Measurements from ENCODE around the gene ING5. TPM values are rescaled to one million over a fixed set of nuclear protein-coding genes. Genes with fewer than 3 reads are reported as not detected.
"Not testable (repeated sequence)": the region's sequence is repeated elsewhere in the genome, so short reads cannot be mapped to it uniquely, and the experiment has no call there.

The ING5 gene
- total RNA-seq, 2 donors from 2014 or later = 50.2 to 60.8 TPM

DNA sequence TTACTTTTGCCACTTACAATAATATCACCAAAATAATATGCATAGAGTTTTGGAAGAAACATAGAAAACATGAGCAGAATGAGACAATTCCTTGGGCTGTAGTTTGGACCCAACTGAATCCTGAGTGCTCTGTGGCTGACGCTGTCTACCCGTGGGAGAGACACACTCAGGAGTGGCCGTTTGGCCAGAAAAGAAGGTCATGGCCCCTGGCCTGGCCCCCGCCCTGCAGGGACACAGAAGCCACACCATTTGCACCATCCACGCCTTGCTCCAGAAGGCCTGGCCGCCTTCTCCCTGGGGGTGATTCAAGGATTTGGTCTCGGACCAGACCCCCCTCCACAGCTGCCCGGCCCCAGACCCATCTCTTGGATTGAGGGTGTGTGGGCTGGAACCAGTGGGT lies 26.2 kb downstream of the ING5 start:
- no peak overlapping the region for H3K4me3 Mint-ChIP-seq
- DNase-seq = no peak
- no peak for ATAC-seq
- no peak overlapping the region for H3K27ac Mint-ChIP-seq
- no peaks in the 10 kb centered on the region for H3K36me3 Mint-ChIP-seq (ENCODE audit: low read depth)
- H3K9me3 ChIP-seq (ENCODE audit: control insufficient read depth, low read length, poor library complexity, severe bottlenecking) = no peaks in the 10 kb centered on the region
- H3K27me3 Mint-ChIP-seq = no peaks in the 10 kb centered on the region
- peaks cover 6% of the 10 kb centered on the region for H3K4me1 Mint-ChIP-seq

DNA sequence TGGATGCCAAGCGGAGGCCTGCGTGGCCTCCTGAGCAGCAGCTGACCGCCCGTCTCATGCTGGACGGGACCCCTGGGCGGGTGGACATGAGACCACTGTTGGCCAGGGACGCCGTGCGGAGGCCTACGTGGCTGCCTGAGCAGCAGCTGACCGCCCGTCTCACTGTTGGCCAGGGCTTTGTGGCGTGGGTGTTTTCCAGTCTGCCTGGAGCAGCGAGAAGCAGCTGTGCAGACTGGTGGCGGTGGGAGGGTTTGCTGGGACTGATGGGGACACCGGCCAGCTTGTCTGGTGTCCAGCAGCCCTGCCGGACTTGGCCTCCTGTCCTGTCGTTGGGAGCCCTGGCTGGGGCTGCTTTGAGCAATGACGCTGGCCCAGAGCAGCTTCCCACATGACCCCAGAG lies 26.8 kb downstream of the ING5 start:
- H3K27ac Mint-ChIP-seq = no peak overlapping the region
- no peaks in the 10 kb centered on the region for H3K9me3 ChIP-seq (ENCODE audit: control insufficient read depth, low read length, poor library complexity, severe bottlenecking)
- ATAC-seq (no peak), DNase-seq (no peak)
- no peaks in the 10 kb centered on the region for H3K27me3 Mint-ChIP-seq
- H3K36me3 Mint-ChIP-seq (ENCODE audit: low read depth) = no peaks in the 10 kb centered on the region
- H3K4me3 Mint-ChIP-seq = no peak overlapping the region
- H3K4me1 Mint-ChIP-seq = peaks cover 11% of the 10 kb centered on the region

DNA sequence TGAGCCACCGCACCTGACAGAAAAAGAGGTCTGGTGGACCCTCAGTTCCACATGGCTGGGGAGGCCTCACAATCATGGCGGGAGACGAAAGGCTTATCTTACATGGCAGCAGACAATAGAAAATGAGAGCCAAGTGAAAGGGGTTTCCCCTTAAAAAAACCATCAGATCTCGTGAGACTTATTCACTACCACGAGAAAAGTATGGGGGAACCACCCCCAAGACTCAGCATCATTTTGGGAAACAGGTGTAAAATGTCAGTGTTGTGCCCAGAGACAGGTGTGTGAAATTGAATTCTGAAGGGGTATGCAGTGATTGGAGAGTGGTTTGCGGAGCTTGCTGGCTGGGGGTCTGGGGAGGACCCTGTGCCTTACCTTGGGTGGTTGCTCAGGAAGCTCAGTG lies 28.0 kb downstream of the ING5 start:
- peak overlapping the region; percentile 49 for H3K27ac Mint-ChIP-seq
- ATAC-seq (no peak), DNase-seq (no peak)
- no peak overlapping the region for H3K4me3 Mint-ChIP-seq
- H3K36me3 Mint-ChIP-seq (ENCODE audit: low read depth) = no peaks in the 10 kb centered on the region
- H3K9me3 ChIP-seq (ENCODE audit: control insufficient read depth, low read length, poor library complexity, severe bottlenecking) = no peaks in the 10 kb centered on the region
- no peaks in the 10 kb centered on the region for H3K27me3 Mint-ChIP-seq
- H3K4me1 Mint-ChIP-seq = peaks cover 13% of the 10 kb centered on the region

DNA sequence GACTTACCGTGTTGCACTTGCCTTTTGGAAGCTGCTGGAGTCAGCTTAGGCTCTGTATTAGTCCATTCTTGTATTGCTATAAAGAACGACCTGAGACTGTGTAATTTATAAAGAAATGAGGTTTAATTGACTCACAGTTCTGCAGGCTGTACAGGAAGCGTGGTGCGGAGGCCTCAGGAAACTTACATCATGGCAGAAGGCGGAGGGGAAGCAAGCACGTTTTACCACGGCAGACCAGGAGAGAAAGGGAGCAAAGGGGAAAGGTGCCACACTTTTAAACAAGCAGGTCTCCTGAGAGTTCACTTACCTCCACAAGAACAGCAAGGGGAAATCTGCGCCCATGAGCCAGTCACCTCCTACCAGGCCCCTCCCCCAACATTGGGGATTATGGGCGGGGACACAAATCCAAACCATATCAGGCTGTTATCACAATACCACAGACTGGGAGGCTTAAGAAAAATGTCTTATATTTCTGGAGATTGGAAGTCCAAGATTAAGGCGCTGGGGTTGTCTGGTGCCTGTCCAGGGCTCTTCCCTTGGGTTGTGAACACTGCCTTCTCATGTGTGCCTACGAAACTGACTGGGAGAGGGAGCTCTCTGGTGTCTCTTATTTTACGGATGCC lies 28.9 kb downstream of the ING5 start:
- DNase-seq = no peak
- no peaks in the 10 kb centered on the region for H3K9me3 ChIP-seq (ENCODE audit: control insufficient read depth, low read length, poor library complexity, severe bottlenecking)
- no peaks in the 10 kb centered on the region for H3K27me3 Mint-ChIP-seq
- ATAC-seq = no peak
- H3K4me1 Mint-ChIP-seq = peaks cover 13% of the 10 kb centered on the region
- no peaks in the 10 kb centered on the region for H3K36me3 Mint-ChIP-seq (ENCODE audit: low read depth)
- H3K27ac Mint-ChIP-seq = peak overlapping the region; percentile 85
- H3K4me3 Mint-ChIP-seq = no peak overlapping the region

DNA sequence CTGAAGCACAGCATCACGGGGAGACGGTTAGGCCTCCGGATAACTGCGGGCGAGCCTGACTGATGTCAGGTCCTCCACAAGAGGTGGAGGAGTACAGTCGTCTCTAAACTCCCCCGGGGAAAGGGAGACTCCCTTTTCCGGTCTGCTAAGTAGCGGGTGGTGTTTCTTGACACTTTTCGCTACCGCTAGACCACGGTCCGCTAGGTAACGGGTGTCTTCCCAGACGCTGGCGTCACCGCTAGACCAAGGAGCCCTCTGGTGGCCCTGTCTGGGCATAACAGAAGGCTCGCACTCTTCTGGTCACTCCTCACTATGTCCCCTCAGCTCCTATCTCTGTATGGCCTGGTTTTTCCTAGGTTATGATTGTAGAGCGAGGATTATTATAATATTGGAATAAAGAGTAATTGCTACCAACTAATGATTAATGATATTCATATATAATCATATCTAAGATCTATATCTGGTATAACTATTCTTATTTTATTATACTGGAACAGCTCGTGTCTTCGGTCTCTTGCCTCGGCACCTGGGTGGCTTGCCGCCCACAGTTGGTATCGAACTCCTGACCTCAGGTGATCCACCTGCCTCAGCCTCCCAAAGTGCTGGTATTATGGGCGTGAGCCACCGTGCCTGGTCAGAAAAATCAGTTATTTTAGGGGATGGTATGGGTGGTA lies 30.8 kb downstream of the ING5 start:
- H3K36me3 Mint-ChIP-seq (ENCODE audit: low read depth); DNase-seq; H3K27ac Mint-ChIP-seq; H3K9me3 ChIP-seq (ENCODE audit: control insufficient read depth, low read length, poor library complexity, severe bottlenecking); ATAC-seq; H3K27me3 Mint-ChIP-seq; H3K4me3 Mint-ChIP-seq: not testable (repeated sequence)
- peaks cover 19% of the 10 kb centered on the region for H3K4me1 Mint-ChIP-seq

- H3K27ac Mint-ChIP-seq = no peak overlapping the region
- no peaks in the 10 kb centered on the region for H3K9me3 ChIP-seq (ENCODE audit: control insufficient read depth, low read length, poor library complexity, severe bottlenecking)
- H3K4me1 Mint-ChIP-seq = peaks cover 22% of the 10 kb centered on the region
- no peak for ATAC-seq
- H3K27me3 Mint-ChIP-seq = no peaks in the 10 kb centered on the region
- no peaks in the 10 kb centered on the region for H3K36me3 Mint-ChIP-seq (ENCODE audit: low read depth)
- no peak for DNase-seq
- H3K4me3 Mint-ChIP-seq = peak overlapping the region; percentile 87
Measured at GRCh38 chr2:241733391-241734207, 31.8 kb downstream of the ING5 start.

DNA sequence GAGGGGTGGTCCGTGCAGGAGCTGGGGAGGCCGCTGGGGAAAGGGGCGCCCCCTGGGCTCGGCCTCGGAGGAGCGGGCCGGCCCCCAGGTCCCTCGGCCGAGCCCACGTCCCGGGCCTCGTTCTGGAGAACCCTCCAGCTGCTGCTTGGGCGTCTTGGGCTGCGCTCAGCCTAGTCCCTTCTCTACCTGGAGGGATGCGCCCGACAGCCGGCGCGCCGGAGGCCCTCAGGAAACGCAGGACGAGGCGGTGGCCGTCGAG lies 32.3 kb downstream of the ING5 start:
- Mint-ChIP-seq H3K36me3 (ENCODE audit: low read depth) (no peaks in the 10 kb centered on the region), H3K4me1 (peaks cover 22% of the 10 kb centered on the region), H3K4me3 (peak overlapping the region; percentile 87), H3K27me3 (no peaks in the 10 kb centered on the region), H3K27ac (no peak overlapping the region)
- ATAC-seq (no peak), DNase-seq (no peak)
- no peaks in the 10 kb centered on the region for H3K9me3 ChIP-seq (ENCODE audit: control insufficient read depth, low read length, poor library complexity, severe bottlenecking)

- no peaks in the 10 kb centered on the region for H3K9me3 ChIP-seq (ENCODE audit: control insufficient read depth, low read length, poor library complexity, severe bottlenecking)
- Mint-ChIP-seq H3K4me3 (peak within 1 kb of the TSS; percentile 87), H3K27me3 (no peaks in the 10 kb centered on the region), H3K27ac (no peak within 1 kb of the TSS), H3K4me1 (peaks cover 23% of the 10 kb centered on the region), H3K36me3 (ENCODE audit: low read depth) (no peaks in the 10 kb centered on the region)
- peak; percentile 94 for ATAC-seq
- peak; percentile 90 to 96 (median 91) for DNase-seq
Measured at GRCh38 chr2:241734467-241735208, 32.8 kb downstream of the ING5 start, which contains the start of gene D2HGDH. TSS of gene D2HGDH (plus strand) at chr2:241734630. CDS start at chr2:241735225, 595 bp downstream.

- no peak overlapping the region for H3K27ac Mint-ChIP-seq
- no peaks in the 10 kb centered on the region for H3K27me3 Mint-ChIP-seq
- peaks cover 27% of the 10 kb centered on the region for H3K4me1 Mint-ChIP-seq
- no peaks in the 10 kb centered on the region for H3K36me3 Mint-ChIP-seq (ENCODE audit: low read depth)
- peak overlapping the region; percentile 87 for H3K4me3 Mint-ChIP-seq
- no peak for ATAC-seq
- DNase-seq = no peak
- H3K9me3 ChIP-seq (ENCODE audit: control insufficient read depth, low read length, poor library complexity, severe bottlenecking) = no peaks in the 10 kb centered on the region
Measured at GRCh38 chr2:241736111-241736510, 34.3 kb downstream of the ING5 start.

DNA sequence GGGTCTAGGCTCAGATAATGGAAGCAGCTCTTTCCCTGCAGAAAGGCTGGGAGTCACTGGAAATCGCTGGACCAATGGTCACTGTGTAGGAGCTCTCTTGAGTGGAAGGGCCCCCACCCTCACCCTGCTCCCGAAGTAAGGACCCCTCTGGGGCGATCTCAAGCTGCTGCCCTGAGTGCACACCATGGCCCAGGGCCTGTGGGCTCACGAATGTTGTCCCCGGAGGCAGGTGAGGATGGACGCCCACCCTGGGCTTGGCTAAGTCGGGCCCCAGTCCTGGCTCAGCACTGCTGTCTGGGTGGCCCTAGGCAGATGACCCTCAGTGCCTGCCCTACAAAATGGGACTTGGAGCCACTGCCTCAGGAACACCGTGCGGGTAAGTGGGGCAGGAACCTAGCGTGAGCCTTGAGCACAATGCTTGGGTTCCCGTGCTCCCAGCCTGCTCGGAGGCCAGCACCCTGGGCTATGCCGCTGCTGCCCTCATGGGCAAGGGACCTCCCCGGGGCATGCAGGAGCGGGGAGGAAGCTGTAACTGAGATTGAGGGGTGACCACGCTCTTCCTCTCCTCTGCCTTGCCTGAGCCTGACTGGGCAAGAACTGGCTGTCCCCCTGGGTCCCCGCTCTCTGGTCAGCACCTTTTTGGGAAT lies 36.3 kb downstream of the ING5 start:
- H3K4me1 Mint-ChIP-seq = peaks cover 23% of the 10 kb centered on the region

DNA sequence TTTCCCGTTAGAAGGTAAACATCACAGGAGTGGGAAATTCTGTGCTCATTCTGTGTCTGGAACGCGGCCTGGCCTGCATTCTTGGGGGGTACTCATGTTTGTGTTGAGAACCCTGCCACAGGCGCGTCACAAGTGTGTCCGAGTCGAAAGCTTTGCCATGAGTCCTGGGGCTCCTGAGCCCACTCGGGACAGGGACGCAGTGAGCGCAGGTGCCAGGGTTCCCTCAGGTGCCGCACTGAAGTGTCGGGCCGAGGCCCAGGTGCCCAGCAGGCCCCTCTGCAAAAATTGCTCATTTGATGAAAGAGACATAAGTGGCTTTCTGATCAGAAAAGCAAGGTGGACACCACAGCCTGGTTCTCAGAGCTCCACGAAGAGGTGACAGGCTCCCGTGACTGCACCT lies 37.3 kb downstream of the ING5 start:
- Mint-ChIP-seq H3K4me1 (peaks cover 18% of the 10 kb centered on the region), H3K36me3 (ENCODE audit: low read depth) (no peaks in the 10 kb centered on the region), H3K4me3 (no peak overlapping the region), H3K27ac (peak overlapping the region; percentile 43), H3K27me3 (no peaks in the 10 kb centered on the region)
- H3K9me3 ChIP-seq (ENCODE audit: control insufficient read depth, low read length, poor library complexity, severe bottlenecking) = no peaks in the 10 kb centered on the region
- ATAC-seq = no peak
- no peak for DNase-seq

More for the DNA sequence above, 36.3 kb downstream of the ING5 start:
- H3K27me3 Mint-ChIP-seq = no peaks in the 10 kb centered on the region
- no peaks in the 10 kb centered on the region for H3K36me3 Mint-ChIP-seq (ENCODE audit: low read depth)
- H3K9me3 ChIP-seq (ENCODE audit: control insufficient read depth, low read length, poor library complexity, severe bottlenecking) = no peaks in the 10 kb centered on the region
- H3K4me3 Mint-ChIP-seq = no peak overlapping the region
- H3K27ac Mint-ChIP-seq = peak overlapping the region; percentile 34
- no peak for DNase-seq
- ATAC-seq = no peak

GRCh38 chr2:241739651-241740050 lies 37.8 kb downstream of the ING5 start:
- Mint-ChIP-seq H3K4me3 (peak overlapping the region; percentile 56), H3K27me3 (no peaks in the 10 kb centered on the region)

More at GRCh38 chr2:241739651-241740050, 37.8 kb downstream of the ING5 start:
- H3K9me3 ChIP-seq (ENCODE audit: control insufficient read depth, low read length, poor library complexity, severe bottlenecking) = no peaks in the 10 kb centered on the region
- no peak for ATAC-seq
- H3K36me3 Mint-ChIP-seq (ENCODE audit: low read depth) = no peaks in the 10 kb centered on the region
- peak overlapping the region; percentile 43 for H3K27ac Mint-ChIP-seq
- DNase-seq = peak in 1 of 3 donors; percentile 21
- H3K4me1 Mint-ChIP-seq = peaks cover 18% of the 10 kb centered on the region

Data from T-helper 17 cell (primary cell).